K562 (cell line): ENCODE results near the gene ATP5PB. TPM values are rescaled to one million over a fixed set of nuclear protein-coding genes. Genes with fewer than 3 reads are reported as not detected.

Experiments
- MCM2 ChIP-seq: fragments of 450-650 bp; IDR thresholded peaks from 2 replicates; pipeline ENCODE4 v1.6.1; 2017; ENCODE audit warnings: low read depth, mild to moderate bottlenecking
- RBM25 ChIP-seq: fragments of 200-400 bp; formaldehyde crosslinking; IDR thresholded peaks from 2 replicates; pipeline ENCODE4 v1.6.1; 2018; ENCODE audit warnings: low read length, low read depth, moderate library complexity; ENCODE audit not compliant: severe bottlenecking
- YY1 ChIP-seq, 3 experiments: IDR thresholded peaks; 2 replicates each; pipeline ENCODE4 v1.6.1; 2011; ENCODE audit warnings: low read length in 2 of 3, mild to moderate bottlenecking in 2 of 3, moderate library complexity in 2 of 3, borderline replicate concordance in 1 of 3, control low read depth in 1 of 3, low read depth in 1 of 3; ENCODE audit not compliant: insufficient read depth in 3 of 3, insufficient replicate concordance in 2 of 3, control insufficient read depth in 1 of 3, insufficient read length in 1 of 3; ENCODE audit errors: extremely low read depth in 1 of 3
- ZFP36 ChIP-seq: fragments of 150-350 bp; IDR thresholded peaks from 2 replicates; pipeline ENCODE4 v1.6.1; 2018; ENCODE audit warnings: low read length, low read depth; ENCODE audit not compliant: partially characterized antibody
- ZNF436 ChIP-seq: fragments of 250-450, 450-650 bp; sonication (Bioruptor Pico); formaldehyde crosslinking; IDR thresholded peaks from 2 replicates; pipeline ENCODE4 v1.7.0; 2020; ENCODE audit warnings: mild to moderate bottlenecking
- polyA plus RNA-seq, 8 experiments: library from polyadenylated mRNA; depleted of rRNA in 4 of 8; stranded (reverse) in 5 of 8; unstranded in 3 of 8; fragments of >200 nt; fragmentation: Nextera tagmentation in 2 of 8; fragmentation: Illumina TruSeq in 1 of 8; extraction: Ambion mirVana in 2 of 8; extraction: Trizol in 1 of 8; gene quantifications; 2 replicates each; pipeline versions ENCODE4 v1.2.1 to v1.2.3, GENCODE V29; 2011 to 2014; ENCODE audit warnings: inconsistent platforms in 1 of 8, missing spikeins in 1 of 8
- total RNA-seq, 7 experiments: library from RNA; depleted of rRNA in 6 of 7; stranded (reverse); fragments of >200 nt in 6 of 7; fragmentation: Illumina TruSeq in 2 of 7; extraction: Trizol in 2 of 7; gene quantifications; 2 replicates each; pipeline versions ENCODE4 v1.2.1 to v1.2.3, GENCODE V29; 2011 to 2021; ENCODE audit warnings: low replicate concordance in 1 of 7
- TF ChIP-seq, protein P1 (sequence below), 3 experiments: fragments of 200-800 bp in 1 of 3; fragments of 250-450 bp in 1 of 3; fragments of 450-650 bp in 1 of 3; sonication (Bioruptor Pico) in 1 of 3; sonication (Bioruptor generic) in 1 of 3; formaldehyde crosslinking in 1 of 3; IDR thresholded peaks; 2 replicates each; pipeline versions ENCODE4 v1.6.1 to v1.8.0; 2016 to 2022; ENCODE audit warnings: mild to moderate bottlenecking in 2 of 3, missing genetic modification characterization in 2 of 3, missing compliant biosample characterization in 1 of 3, moderate library complexity in 1 of 3

Gene ATP5PB
- total and polyA plus RNA-seq, 9 of the 15 experiments (the other 6 are each of a cell fraction or from before 2014, with no cell fraction given): 651 to 2,735 (median 1,061) TPM

DNA sequence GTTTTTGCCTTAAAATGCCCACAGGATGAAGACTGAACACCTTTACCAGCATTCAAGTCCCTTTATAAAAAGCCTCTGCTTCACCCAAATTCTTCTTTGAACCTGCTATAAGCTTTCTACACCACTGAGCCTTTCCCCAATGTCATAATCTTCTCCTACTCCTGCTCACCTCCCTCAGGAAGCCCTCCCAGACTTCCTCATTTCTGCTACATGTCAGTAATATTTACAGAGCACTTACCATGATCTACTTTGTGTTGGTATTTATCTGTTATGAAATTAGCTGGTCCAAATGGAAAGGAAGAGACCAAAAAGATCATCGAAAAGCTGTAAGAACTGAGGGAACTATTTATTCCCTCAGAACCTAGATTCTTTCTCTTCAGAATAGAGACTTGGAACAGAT, 30.2 kb upstream of the ATP5PB start (continued):
- TF ChIP-seq MCM2 (no peak), YY1 (IDR thresholded peaks at IDR 0.05; ENCODE audit: borderline replicate concordance in 1 of 3, control insufficient read depth in 1 of 3, extremely low read depth in 1 of 3, insufficient read depth in 3 of 3, insufficient read length in 1 of 3, insufficient replicate concordance in 2 of 3, low read depth in 1 of 3, low read length in 2 of 3) (no peak), RBM25 (peak; percentile 63), ZNF436 (CRISPR knock-in tag) (0 out of 2 replicates have a peak, but pooled peaks have one; percentile 55), ZFP36 (peak; percentile 93)
- TF ChIP-seq, protein P1, sequence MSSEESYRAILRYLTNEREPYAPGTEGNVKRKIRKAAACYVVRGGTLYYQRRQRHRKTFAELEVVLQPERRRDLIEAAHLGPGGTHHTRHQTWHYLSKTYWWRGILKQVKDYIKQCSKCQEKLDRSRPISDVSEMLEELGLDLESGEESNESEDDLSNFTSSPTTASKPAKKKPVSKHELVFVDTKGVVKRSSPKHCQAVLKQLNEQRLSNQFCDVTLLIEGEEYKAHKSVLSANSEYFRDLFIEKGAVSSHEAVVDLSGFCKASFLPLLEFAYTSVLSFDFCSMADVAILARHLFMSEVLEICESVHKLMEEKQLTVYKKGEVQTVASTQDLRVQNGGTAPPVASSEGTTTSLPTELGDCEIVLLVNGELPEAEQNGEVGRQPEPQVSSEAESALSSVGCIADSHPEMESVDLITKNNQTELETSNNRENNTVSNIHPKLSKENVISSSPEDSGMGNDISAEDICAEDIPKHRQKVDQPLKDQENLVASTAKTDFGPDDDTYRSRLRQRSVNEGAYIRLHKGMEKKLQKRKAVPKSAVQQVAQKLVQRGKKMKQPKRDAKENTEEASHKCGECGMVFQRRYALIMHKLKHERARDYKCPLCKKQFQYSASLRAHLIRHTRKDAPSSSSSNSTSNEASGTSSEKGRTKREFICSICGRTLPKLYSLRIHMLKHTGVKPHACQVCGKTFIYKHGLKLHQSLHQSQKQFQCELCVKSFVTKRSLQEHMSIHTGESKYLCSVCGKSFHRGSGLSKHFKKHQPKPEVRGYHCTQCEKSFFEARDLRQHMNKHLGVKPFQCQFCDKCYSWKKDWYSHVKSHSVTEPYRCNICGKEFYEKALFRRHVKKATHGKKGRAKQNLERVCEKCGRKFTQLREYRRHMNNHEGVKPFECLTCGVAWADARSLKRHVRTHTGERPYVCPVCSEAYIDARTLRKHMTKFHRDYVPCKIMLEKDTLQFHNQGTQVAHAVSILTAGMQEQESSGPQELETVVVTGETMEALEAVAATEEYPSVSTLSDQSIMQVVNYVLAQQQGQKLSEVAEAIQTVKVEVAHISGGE (CRISPR knock-in tag; IDR thresholded peaks at IDR 0.05): no peak
- TF ChIP-seq, all 486 proteins: peak for 3
